Coronary artery (tissue), 2 donors: ENCODE measurements around the gene CDC40.

Experiments used
- DNase-seq: peaks from one replicate; pipeline ENCODE4 v3.0.0-alpha.2; 2017; ENCODE audit warnings: low spot score
- H3K27ac ChIP-seq, 2 donors: fragments of 200-600 bp; sonication (generic); one replicate each; pipeline ENCODE4 v1.5.1; 2016 to 2019
- H3K4me3 ChIP-seq: fragments of 200-600 bp; sonication (generic); 2 replicates; pipeline ENCODE4 v1.5.1; 2016; ENCODE audit warnings: mild to moderate bottlenecking, moderate library complexity
- CTCF ChIP-seq: fragments of 200-600 bp; sonication (generic); IDR thresholded peaks from one replicate; pipeline ENCODE4 v1.5.1; 2019; ENCODE audit warnings: antibody characterized with exemption

The CDC40 gene

GRCh38 chr6:110180228-110181008 is at the start of gene CDC40:
Gene CDC40, plus strand, starts transcription at chr6:110180427. Its CDS starts 18 bp downstream, at chr6:110180445.
- Histone ChIP-seq H3K4me3 (peak within 1 kb of the TSS; percentile 79), H3K27ac (peak within 1 kb of the TSS; percentile 71 to 91)
- TF ChIP-seq CTCF, result no peak
- DNase-seq, result peak; percentile 80

- no peak for DNase-seq
- H3K27ac ChIP-seq, result no peak overlapping the region
- H3K4me3 ChIP-seq, result no peak overlapping the region
- TF ChIP-seq CTCF, result no peak
These were observed 42.0 kb upstream of the CDC40 start for GRCh38 chr6:110137924-110138887.

- Histone ChIP-seq H3K27ac (no peak overlapping the region), H3K4me3 (no peak overlapping the region)
- TF ChIP-seq CTCF, result no peak
- no peak for DNase-seq
These were observed 41.2 kb upstream of the CDC40 start for GRCh38 chr6:110139052-110139451.

GRCh38 chr6:110140650-110141049 is 39.6 kb upstream of the CDC40 start:
- no peak for DNase-seq
- H3K27ac ChIP-seq, result no peak overlapping the region
- H3K4me3 ChIP-seq, result no peak overlapping the region
- TF ChIP-seq CTCF, result no peak

GRCh38 chr6:110147870-110148269 is 32.4 kb upstream of the CDC40 start:
- Histone ChIP-seq H3K4me3 (no peak overlapping the region), H3K27ac (no peak overlapping the region)
- no peak for TF ChIP-seq CTCF
- DNase-seq, result no peak

- H3K27ac ChIP-seq, result no peak overlapping the region
- H3K4me3 ChIP-seq, result no peak overlapping the region
- no peak for DNase-seq
- no peak for TF ChIP-seq CTCF
These were observed 21.7 kb upstream of the CDC40 start for GRCh38 chr6:110158479-110158878.
